ENCODE data around the gene ZNF423.
"Not testable (repeated sequence)": the region's sequence is repeated elsewhere in the genome, so short reads cannot be mapped to it uniquely, and the experiment has no call there.

The ZNF423 gene

GRCh38 chr16:49855822-49856671 is at the start of gene ZNF423:
ZNF423 (minus strand) TSS chr16:49856112; CDS start chr16:49855774, 338 bp downstream.
- DNase-seq (ENCODE audit: low read depth in 2 of 2, low spot score in 1 of 2), result no peak

- DNase-seq (ENCODE audit: low read depth in 2 of 2, low spot score in 1 of 2), result no peak
Observed at GRCh38 chr16:49904348-49905062, 48.6 kb upstream of the ZNF423 start.

- no peak for DNase-seq (ENCODE audit: low read depth in 2 of 2, low spot score in 1 of 2)
Observed at GRCh38 chr16:49902908-49903307, 47.0 kb upstream of the ZNF423 start.

- DNase-seq (ENCODE audit: low read depth in 2 of 2, low spot score in 1 of 2), result no peak
Observed at GRCh38 chr16:49901711-49902110, 45.8 kb upstream of the ZNF423 start.

- DNase-seq (ENCODE audit: low read depth in 2 of 2, low spot score in 1 of 2), result no peak
Observed at GRCh38 chr16:49900875-49901274, 45.0 kb upstream of the ZNF423 start.

GRCh38 chr16:49899991-49900695 is 44.2 kb upstream of the ZNF423 start:
- DNase-seq (ENCODE audit: low read depth in 2 of 2, low spot score in 1 of 2), result no peak

GRCh38 chr16:49896447-49896964 is 40.6 kb upstream of the ZNF423 start:
- no peak for DNase-seq (ENCODE audit: low read depth in 2 of 2, low spot score in 1 of 2)

GRCh38 chr16:49890876-49891275 is 35.0 kb upstream of the ZNF423 start:
- no peak for DNase-seq (ENCODE audit: low read depth in 2 of 2, low spot score in 1 of 2)

GRCh38 chr16:49889725-49890397 is 33.9 kb upstream of the ZNF423 start:
- no peak for DNase-seq (ENCODE audit: low read depth in 2 of 2, low spot score in 1 of 2)

- DNase-seq (ENCODE audit: low read depth in 2 of 2, low spot score in 1 of 2), result no peak
Observed at GRCh38 chr16:49886554-49887094, 30.7 kb upstream of the ZNF423 start.

GRCh38 chr16:49884033-49885015 is 28.4 kb upstream of the ZNF423 start:
- DNase-seq (ENCODE audit: low read depth in 2 of 2, low spot score in 1 of 2), result no peak

- no peak for DNase-seq (ENCODE audit: low read depth in 2 of 2, low spot score in 1 of 2)
Observed at GRCh38 chr16:49883076-49884014, 27.4 kb upstream of the ZNF423 start.

- no peak for DNase-seq (ENCODE audit: low read depth in 2 of 2, low spot score in 1 of 2)
Observed at GRCh38 chr16:49881890-49882289, 26.0 kb upstream of the ZNF423 start.

GRCh38 chr16:49878540-49878939 is 22.6 kb upstream of the ZNF423 start:
- not testable (repeated sequence) for DNase-seq (ENCODE audit: low read depth in 2 of 2, low spot score in 1 of 2)

GRCh38 chr16:49876716-49877129 is 20.8 kb upstream of the ZNF423 start:
- no peak for DNase-seq (ENCODE audit: low read depth in 2 of 2, low spot score in 1 of 2)

GRCh38 chr16:49875806-49876715 is 20.1 kb upstream of the ZNF423 start:
- DNase-seq (ENCODE audit: low read depth in 2 of 2, low spot score in 1 of 2), result no peak

GRCh38 chr16:49874613-49875237 is 18.8 kb upstream of the ZNF423 start:
- no peak for DNase-seq (ENCODE audit: low read depth in 2 of 2, low spot score in 1 of 2)
